GM21529 (cell line): ENCODE data around the gene MEGF6.
"Not testable (repeated sequence)": the region's sequence is repeated elsewhere in the genome, so short reads cannot be mapped to it uniquely, and the experiment has no call there.

Experiments
- ATAC-seq: cut with Tn5 transposase; IDR thresholded peaks from one replicate; pipeline ENCODE4 v1.9.1; 2021; ENCODE audit not compliant: unreplicated experiment

MEGF6 gene

DNA sequence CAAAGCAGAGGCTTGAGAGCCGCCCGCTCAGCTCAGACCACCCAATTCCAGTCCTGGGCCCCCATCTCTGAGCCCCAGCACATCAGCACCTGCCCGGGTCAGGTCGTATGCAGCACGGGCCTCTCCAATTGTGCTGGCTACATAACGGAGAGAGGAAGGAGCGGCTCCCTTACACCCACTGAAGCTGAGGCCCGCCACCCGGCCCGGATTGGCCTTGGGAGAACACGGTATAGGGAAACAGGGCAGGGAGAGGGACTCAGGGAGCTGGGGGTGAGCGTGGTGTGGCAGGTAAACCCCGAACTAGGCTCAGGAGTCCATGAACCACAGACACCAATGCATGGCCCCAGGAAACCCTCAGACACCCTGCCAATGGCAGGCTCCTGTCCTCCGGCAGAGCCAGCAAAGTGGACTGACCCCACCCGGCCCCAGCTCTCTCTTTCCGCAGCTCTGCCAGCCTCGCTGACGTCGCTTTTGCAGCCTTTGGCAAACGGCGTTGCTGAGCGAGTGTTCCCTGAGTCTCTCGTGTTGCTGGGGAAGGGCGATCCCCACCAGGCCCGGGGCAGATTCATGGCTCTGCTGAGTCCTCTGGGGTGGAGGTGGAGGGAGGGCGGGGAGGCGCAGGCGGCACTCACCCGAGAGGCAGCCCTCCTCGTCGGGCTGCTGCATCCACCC lies 16.5 kb downstream of the MEGF6 start:
- no peak for ATAC-seq

DNA sequence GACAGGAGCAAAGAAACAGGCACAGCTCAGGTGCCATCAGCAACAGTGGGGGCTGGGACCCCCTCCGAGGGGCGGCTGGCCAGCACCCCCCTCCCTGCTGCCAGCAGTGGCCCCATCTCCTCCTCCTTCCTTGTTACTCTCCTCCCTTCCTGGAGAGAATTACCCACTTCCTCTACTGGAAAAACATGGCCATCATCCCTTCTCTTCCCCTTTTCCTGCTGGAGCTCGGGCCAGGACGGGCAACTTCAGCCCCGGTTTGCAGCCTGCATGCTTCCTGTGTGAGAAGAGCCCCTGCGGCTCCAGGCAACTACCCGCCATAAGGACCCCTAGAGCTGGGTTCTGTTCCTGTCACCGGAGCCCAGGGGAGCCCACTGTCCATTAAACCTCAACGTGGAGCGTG lies 17.6 kb downstream of the MEGF6 start:
- no peak for ATAC-seq

DNA sequence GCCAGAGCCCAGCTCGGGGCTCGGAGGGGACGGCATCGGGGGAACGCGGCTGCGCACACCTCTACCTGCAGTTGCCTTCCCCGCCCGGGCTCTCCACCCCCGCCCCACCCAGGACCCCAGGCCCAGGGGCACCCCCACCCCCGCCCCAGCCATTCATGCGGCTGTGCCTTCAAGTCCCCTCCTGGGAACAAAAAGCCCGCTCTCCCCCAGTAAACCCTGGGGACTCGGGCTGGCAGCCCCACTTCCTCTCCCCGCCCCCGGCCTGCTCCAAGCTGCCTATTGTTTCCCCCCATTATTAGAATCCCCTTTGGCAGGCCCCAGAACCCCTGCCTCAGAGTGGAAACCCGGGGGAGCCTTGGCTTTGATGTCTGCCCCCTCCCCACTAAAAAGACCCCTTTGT lies 18.0 kb downstream of the MEGF6 start:
- no peak for ATAC-seq

DNA sequence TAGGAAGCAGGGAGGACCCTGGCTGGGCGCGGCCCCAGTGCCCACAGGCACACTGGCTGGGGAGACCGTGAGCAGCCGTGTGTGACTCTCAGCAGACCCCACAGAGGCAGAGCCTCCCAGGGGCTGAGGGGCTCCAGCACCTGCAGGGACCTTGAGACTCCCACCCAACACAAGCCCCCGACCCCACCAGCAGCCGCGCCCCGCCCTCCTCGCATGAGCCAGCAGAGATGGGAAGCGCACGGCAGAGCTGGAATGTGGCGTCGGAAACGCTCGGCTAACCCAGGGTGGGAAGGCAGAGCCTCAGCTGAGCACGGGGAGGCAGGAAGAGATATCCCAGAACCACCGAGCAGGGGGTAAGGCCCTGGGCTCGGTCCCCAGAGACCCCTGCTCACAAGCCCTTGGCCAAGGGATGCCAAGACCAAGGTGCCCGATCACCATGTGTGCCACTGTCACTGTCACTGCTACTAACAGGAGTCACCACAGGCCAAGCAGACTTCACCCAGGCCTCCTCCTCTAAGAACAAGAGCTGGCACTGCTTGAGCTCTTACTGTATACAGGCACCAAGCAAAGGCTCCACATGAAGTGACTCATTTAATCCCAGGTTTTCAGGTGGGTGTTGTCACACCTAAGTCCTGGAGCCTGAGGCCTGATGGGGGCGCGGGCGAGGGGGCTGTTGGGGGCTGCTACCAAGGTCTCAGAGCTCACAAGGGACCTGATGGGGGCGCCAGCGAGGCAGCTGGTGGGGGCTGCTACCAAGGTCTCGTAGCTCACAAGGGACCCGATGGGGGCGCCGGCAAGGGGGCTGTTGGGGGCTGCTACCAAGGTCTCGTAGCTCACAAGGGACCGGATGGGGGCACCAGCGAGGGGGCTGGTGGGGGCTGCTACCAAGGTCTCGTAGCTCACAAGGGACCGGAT lies 20.1 kb downstream of the MEGF6 start:
- no peak for ATAC-seq

DNA sequence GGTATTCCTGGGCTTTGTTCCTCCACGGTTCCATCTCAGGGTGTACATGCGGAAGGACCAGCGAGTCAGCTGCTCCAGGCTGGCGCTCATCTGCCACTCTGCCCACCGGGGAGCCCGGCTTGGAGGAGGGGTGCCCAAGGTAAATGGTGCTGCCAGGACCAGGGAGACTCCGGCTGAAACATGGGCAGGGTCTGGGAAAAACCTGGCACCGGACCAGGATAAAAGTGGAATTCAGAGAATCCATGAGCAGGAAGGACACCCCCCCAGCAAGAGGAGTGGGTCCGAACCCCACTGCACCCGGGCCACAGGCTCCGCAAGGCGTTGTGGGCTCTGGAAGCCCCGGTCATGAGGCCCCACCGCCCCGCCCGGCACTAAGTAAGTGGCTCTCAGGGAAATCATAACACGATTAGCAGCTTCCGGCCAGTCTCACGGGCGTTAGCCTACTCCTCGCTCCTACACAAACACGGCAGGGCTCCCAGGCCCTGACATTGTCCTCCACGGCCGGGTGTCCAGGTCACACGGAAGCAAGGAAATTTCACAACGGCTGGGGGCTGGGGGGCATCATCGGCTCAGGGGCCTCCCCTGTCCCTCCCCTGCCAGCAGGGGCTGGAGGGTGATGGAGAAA lies 21.1 kb downstream of the MEGF6 start:
- no peak for ATAC-seq

DNA sequence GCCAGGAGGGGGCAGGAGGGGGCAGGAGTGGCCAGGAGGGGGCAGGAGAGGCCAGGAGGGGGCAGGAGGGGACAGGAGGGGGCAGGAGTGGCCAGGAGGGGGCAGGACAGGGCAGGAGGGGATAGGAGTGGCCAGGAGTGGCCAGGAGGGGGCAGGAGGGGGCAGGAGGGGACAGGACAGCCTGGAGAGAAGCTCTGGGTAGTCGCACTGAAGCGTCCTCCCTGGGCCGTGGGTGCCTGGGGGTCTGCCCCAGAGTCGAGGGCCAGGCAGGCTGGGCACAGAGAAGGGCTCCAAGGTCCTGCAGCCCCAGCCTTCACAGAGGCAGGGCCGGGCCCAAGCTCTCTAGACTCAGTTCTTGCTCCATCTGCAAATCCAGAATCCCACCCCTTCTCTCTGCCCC lies 22.9 kb downstream of the MEGF6 start:
- no peak for ATAC-seq

DNA sequence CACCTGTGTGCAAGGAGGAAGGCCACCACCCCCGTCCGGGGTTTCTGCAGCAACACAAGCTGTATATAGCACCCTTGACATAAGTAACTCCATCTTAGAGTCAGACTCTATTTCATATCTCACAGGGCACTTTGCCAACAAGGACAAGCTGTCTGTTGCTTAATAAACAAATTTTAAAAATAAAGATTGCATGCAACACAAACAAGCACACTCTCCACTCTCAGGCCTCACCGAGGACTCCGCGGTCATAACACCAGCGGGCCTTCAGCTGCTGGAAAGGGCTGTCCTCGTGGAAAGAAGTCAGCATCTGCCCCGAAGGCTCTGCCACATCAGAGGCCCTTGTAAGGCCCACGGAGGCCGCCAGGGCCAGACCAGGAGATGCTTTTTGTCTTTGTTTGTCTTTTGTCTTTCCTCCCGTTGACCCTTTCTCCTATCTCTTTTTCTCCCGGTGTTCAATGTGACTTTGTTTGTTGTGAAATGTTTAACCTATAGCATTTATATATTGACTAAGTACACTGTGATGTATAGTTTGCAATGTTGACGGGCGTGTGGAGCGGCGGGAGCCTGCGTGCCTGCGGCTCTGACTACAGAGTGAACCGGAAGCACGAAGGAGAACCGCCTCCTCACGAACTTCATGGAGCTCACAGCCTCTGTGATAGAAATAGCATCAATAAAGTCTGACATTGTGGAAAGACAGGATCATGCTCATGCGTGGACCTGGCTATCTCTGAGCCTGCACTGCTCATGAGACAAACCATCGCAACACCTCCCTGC lies 24.1 kb downstream of the MEGF6 start:
- no peak for ATAC-seq

DNA sequence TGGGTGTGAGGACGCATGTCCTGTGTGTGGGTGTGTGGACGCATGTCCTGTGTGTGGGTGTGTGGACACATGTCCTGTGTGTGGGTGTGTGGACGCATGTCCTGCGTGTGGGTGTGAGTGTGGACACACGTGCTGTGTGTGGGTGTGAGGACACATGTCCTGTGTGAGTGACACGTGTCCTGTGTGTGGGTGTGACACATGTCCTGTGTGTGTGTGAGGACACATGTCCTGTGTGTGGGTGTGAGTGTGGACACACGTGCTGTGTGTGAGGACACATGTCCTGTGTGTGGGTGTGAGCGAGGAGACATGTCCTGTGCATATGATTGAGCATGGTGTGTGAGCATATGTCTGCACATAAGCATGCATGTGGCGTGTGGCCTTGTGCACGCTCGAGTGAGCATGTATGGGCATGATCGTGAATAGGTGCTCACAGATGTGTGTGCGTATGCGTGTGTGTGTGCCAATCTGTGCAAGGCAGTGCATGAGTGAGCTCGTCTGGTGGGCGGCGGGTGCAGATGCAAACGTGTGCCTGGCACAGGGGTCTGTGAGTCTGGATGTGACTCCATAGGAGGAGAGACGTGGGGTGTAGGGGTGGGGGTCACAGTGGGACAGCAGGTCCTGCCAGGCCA lies 25.3 kb downstream of the MEGF6 start:
- ATAC-seq = no peak

DNA sequence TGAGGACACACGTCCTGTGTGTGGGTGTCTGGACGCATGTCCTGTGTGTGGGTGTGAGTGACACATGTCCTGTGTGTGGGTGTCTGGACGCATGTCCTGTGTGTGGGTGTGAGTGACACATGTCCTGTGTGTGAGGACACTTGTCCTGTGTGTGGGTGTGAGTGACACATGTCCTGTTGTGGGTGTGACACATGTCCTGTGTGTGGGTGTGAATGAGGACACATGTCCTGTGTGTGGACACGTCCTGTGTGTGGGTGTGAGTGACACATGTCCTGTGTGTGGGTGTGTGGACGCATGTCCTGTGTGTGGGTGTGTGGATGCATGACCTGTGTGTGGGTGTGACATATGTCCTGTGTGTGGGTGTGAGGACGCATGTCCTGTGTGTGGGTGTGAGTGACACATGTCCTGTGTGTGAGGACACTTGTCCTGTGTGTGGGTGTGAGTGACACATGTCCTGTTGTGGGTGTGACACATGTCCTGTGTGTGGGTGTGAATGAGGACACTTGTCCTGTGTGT lies 25.9 kb downstream of the MEGF6 start:
- ATAC-seq = not testable (repeated sequence)

DNA sequence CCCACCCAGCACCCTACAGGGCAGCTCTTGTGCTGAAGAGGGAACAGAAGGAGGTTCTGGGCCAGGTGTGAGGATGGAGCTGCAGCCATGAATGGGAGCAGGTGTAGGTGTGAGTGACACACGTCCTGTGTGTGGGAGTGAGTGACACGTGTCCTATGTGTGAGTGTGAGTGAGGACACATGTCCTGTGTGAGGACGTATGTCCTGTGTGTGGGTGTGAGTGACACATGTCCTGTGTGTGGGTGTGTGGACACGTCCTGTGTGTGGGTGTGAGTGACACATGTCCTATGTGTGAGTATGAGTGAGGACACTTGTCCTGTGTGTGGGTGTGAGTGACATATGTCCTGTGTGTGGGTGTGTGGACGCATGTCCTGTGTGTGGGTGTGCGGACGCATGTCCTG lies 26.4 kb downstream of the MEGF6 start:
- ATAC-seq = no peak

DNA sequence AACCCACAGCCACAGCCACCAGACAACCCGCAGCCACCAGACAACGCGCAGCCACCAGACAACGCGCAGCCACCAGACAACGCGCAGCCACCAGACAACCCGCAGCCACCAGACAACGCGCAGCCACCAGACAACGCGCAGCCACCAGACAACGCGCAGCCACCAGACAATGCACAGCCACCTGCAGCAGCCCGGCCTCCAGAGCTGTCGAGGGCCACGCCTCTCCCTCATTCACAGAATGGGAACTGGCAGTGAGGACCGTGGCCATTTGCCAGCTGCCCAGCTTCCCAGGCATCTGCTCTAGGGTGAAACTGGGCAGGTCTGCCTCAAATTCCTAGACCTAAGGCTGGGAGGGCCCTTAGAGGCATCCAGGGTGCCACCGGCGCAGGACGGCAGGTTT lies 27.6 kb downstream of the MEGF6 start:
- ATAC-seq = not testable (repeated sequence)

DNA sequence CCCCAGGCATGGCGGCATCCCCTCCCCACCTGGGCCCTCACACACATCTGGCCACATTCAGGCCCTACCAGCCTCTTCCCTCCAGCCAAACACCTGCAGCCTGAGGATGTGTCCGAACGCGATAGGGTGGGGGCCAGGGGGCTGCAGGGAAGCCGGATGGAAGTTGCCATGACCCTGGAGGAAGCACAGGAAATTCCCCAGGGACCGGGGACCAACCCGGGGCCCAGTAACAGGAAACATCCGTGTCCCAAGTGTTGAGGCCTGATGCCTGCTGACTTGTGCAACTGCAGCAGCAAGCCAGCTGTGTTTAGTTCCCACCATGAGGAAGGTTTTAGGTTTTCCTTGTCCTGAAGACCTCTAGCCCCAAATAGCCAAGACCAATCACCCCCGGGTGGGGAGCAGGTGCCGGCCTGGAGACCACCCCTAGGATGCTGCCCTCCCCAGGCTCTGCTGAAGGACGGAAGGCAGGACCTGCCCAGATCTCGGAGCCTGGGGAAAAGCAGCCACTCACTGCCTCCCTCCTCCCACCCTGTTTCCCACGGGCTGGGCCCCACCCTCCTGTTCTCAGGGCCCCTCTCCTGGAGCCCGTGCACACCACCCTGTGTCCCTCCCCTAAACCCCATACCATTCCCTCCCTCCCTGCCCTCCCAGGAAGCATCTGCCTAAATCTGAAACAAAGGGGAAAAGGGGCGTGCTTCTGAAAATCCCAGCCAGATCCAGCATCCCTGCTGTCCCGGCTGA lies 29.8 kb downstream of the MEGF6 start:
- ATAC-seq = no peak

DNA sequence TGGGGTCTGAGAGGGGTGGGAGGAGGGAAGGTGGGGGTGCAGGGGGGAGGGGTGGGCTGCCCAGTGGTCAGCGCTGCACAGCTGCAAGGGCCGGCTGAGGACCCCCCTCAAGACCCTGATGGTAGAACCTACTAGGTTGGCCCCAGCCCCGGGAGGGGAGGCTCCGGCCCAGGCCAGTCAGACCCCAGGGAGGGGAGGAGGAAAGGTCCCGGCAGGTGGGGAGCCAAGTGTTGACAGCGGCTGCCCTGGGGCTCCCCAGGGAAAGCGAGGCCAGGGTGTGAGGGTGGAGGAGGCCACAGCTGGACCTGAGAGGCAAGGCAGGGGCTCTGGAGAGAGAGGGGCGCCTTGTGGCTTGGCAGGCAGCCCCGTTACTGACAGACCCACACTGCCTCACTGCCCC lies 31.1 kb downstream of the MEGF6 start:
- ATAC-seq = no peak

DNA sequence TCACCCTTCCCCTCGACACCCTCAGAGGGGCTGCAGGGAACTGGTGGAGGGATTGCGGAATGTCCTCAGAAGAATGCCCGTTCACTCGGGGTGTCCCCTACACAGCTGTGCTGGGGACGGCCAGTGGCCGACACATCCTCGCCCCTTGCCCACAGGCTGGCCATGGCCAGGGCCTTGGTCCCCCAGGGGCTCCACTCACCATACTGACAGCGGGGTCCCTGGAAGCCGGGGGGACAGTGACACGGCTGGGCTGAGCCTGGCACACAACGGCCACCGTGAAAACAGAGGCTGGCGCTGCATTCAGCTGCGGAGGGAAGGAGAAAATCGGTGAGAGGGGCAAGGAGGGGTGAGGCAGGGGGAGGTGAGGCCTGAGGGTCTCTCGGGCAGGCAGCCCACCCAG lies 31.7 kb downstream of the MEGF6 start:
- ATAC-seq = no peak

DNA sequence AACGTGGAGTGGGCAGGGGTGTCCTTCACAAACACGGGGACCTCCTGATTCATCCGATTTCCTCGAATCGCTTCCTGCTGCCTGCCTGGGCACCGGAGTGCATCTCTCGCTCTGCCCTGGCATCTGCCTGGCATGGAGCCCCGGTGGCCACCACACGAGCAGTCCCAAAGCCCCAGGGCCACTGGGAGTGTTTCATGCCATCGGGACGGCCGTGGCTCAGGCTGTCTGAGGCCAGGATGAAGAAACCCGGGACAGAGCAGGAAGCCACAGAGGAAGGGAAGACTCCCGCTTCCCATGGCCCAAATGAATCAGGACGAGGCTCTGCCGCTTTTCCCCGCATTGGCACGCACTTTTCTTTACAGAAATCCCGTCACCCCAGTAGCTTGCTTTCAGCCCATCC lies 32.4 kb downstream of the MEGF6 start:
- ATAC-seq = no peak

DNA sequence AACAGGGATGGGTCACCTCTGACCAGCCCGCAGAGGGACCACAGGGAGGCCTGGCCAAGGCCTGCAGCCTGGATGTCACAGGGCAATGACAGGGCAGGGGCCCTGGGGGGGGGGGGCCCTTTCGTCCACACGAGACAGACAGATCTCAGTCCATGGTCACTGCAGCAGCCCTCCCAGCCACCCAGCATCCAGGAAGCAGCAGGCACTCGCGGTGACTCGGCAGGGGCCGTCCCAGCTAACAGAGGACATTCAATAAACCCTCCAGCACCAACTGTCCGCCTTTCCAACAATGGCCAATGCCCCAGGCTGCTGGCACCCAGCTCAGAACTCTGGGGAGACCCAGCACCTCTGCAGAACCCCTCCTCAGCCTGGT lies 32.9 kb downstream of the MEGF6 start:
- no peak for ATAC-seq

DNA sequence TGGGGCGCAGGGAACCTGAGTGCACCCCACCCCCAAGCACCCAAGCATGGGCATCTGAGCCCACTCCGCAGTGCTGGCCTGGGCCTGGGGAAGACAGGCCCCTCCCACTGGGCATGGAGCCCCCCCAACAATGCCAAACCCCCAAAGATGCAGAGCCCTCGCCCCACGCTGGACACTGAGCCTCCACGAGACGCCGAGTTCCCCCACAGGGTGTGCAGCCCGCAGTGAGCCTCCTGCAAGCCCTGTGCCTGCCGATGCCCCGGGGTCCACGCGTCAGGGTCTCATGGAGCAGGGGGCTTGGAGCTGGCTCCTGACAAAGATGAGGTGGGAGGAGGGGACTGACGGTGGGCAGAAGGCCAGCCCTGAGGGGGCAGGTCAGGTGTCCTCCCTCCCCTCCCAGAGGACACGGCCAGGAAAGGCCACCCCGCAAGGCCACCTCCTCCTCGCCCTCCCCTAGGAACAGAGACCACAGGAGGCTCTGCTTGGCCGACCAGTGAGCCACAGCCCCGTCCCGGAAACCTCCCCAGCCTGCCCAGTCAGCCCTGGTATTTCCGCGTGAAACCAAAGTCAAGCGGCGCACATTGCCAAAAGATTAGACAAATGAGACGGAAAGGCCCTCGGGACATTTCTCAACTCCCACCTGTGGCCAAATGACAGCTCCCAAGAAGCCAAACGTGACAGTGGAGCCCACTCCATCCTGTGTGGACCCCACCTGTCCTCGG lies 33.4 kb downstream of the MEGF6 start:
- no peak for ATAC-seq

DNA sequence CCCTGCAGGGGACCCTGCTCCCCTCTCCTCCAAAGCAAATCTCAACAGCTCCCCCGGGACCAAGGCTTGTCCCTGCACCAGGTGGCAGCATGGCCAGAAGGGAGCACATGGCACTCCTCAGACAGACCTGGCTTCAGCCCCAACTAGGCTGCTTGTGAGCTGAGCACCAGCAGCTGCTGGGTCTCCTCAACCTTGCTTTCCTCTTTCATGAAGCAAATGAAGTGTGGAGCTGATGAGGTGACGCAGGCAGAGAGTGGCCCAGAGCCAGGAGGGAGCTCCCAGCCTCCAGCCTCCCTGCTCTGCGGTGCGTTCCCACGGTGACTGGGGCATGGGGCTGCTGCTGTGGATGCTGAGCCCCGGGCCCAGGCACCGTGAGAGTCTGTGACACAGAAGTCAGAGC lies 34.0 kb downstream of the MEGF6 start:
- no peak for ATAC-seq

DNA sequence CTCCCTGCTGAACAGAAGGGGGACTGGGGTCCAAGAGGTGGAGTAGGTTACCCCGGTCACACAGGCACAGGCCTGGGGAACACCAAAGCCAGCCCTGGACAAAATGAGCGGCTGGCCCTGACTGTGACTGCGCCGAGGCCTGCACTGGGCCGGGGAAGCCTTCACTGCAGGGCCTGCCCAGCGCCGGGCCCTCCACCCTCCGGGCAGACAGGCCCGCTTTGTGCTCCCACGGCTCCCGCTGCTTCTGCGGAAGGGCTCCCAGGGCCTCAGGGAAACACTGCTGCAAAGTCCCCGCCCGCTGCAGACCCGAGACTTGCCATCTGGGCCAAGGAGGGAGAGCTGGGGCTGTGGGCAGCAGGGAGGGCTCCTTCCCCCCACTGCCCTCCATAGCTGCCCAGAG lies 35.3 kb downstream of the MEGF6 start:
- no peak for ATAC-seq
